Stimulated activated CD4-positive, alpha-beta T cell treated with anti-CD3 and anti-CD28 coated beads, TNF-alpha, amount 100 ng/mL, for 24 hours (primary cell): ENCODE data around the gene ANKDD1A.

Experiments used
- DNase-seq, 3 experiments: peaks; one replicate each; pipeline ENCODE4 v3.0.0-alpha.2; 2020; ENCODE audit warnings: low read depth in 3 of 3

The ANKDD1A gene

GRCh38 chr15:64923546-64923945 lies 11.8 kb downstream of the ANKDD1A start:
- no peak for DNase-seq

- no peak for DNase-seq
These were observed 13.9 kb downstream of the ANKDD1A start for GRCh38 chr15:64925335-64926330.

- no peak for DNase-seq
These were observed 15.0 kb downstream of the ANKDD1A start for GRCh38 chr15:64926661-64927060.

GRCh38 chr15:64928626-64929220 lies 17.0 kb downstream of the ANKDD1A start:
- no peak for DNase-seq

GRCh38 chr15:64930019-64930652 lies 18.4 kb downstream of the ANKDD1A start:
- no peak for DNase-seq

- DNase-seq = no peak
These were observed 19.2 kb downstream of the ANKDD1A start for GRCh38 chr15:64930778-64931371.

GRCh38 chr15:64931381-64931780 lies 19.7 kb downstream of the ANKDD1A start:
- no peak for DNase-seq

GRCh38 chr15:64934023-64934422 lies 22.3 kb downstream of the ANKDD1A start:
- no peak for DNase-seq

- no peak for DNase-seq
These were observed 26.5 kb downstream of the ANKDD1A start for GRCh38 chr15:64938192-64938591.

- no peak for DNase-seq
These were observed 30.7 kb downstream of the ANKDD1A start for GRCh38 chr15:64942356-64942755.

GRCh38 chr15:64943512-64944225 lies 32.0 kb downstream of the ANKDD1A start:
- DNase-seq = no peak

- no peak for DNase-seq
These were observed 33.3 kb downstream of the ANKDD1A start for GRCh38 chr15:64944961-64945360.

- DNase-seq = no peak
These were observed 35.5 kb downstream of the ANKDD1A start for GRCh38 chr15:64947211-64947610.

- DNase-seq = no peak
These were observed 37.2 kb downstream of the ANKDD1A start for GRCh38 chr15:64948916-64949315.

- DNase-seq = no peak
These were observed 37.9 kb downstream of the ANKDD1A start for GRCh38 chr15:64949383-64950186.

- no peak for DNase-seq
These were observed 39.2 kb downstream of the ANKDD1A start for GRCh38 chr15:64950888-64951287.

GRCh38 chr15:64951777-64952418 lies 40.2 kb downstream of the ANKDD1A start:
- DNase-seq = no peak

GRCh38 chr15:64954395-64954794 lies 42.7 kb downstream of the ANKDD1A start:
- DNase-seq = no peak

GRCh38 chr15:64959128-64959527 lies 47.4 kb downstream of the ANKDD1A start:
- no peak for DNase-seq

GRCh38 chr15:64960153-64960552 lies 48.5 kb downstream of the ANKDD1A start:
- DNase-seq = no peak
